GM19043 (cell line): Measurements from ENCODE around the gene RASIP1.
"Not testable (repeated sequence)": the region's sequence is repeated elsewhere in the genome, so short reads cannot be mapped to it uniquely, and the experiment has no call there.

ENCODE experiments used
- ATAC-seq: cut with Tn5 transposase; IDR thresholded peaks from one replicate; pipeline ENCODE4 v1.9.1; 2021; ENCODE audit warnings: low read depth; ENCODE audit not compliant: unreplicated experiment

The RASIP1 gene

DNA sequence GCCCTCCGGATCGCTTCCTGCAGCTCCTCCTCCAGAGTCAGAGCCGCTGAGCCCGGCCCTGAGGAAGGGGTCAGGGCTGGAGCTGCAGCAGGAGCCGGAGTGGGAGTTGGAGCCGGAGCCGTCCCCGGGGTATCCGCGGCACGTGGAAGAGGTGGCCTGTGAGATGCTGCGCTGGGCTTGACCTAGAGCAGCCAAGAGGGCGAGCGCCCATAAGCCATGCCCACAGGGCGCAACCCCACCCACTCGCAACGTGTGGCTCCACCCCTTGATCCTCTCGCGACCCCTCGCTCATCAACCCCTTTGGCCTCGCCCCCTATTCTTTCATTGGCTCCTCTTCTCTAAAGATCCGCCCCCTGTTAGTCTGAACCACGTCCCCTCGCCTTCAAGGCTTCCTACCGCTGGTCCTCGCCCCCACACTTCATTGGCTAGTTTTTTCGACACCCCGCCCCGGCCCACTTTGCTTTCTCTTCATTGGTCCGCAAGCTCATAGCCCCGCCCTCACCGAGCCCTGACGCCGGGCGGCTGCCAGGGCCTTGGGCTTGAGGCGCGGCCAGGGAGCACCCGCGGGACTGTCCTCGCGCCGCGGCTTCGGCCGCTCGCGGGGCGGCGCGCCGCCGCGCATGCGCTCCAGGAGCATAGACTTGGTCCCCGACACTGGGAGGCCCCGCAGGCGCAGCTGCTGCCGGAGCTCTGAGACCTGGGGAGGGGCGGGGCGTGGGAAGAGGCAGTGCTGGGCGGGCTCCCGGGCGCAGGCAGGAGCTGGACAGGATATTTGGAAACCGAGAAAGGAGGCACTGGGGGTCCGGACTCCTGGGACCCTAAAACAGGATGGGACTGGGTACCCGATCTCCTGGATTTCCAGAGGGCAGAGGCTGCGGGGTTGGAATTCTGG lies 26.3 kb downstream of the RASIP1 start:
- ATAC-seq = peak; percentile 76

DNA sequence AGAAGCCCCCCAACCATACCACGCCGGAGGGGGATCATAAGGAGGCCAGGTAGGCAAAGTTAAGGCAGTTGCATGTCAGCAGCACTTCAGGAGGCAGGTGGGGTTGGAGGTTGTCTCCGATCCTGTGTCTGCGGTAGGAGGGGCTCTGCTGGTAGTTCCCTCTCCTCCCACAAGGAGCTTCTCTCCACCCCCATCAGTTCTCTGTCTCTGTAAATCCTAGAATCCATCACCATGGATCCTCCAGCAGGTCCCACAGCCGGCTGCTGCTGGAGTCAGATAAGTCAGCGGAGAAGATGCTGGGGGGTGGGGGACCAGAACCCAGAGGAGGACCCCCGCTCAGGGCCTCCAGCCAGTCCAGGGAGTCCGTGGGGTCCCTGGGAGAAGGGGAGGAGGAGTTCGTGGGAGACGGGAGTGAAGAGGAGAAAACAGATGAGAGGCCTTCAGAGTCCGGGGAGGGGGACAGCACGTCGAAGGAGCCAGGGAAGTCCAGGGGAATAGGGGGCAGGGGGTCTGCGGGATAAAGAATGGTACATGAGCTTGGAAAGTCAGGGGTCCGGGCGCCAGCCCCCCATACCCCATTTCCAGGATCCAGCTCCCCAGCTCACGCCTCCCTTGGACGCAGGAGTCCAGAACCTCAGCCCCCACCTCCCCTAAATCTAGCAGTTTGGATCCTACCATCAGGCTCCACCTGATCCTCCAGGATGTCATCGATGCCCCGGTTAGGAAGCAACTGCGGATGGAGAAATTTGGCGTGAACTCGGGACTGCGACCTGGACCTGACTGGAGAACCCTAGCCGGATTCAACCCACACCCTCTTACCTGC lies 27.2 kb downstream of the RASIP1 start:
- ATAC-seq = no peak

DNA sequence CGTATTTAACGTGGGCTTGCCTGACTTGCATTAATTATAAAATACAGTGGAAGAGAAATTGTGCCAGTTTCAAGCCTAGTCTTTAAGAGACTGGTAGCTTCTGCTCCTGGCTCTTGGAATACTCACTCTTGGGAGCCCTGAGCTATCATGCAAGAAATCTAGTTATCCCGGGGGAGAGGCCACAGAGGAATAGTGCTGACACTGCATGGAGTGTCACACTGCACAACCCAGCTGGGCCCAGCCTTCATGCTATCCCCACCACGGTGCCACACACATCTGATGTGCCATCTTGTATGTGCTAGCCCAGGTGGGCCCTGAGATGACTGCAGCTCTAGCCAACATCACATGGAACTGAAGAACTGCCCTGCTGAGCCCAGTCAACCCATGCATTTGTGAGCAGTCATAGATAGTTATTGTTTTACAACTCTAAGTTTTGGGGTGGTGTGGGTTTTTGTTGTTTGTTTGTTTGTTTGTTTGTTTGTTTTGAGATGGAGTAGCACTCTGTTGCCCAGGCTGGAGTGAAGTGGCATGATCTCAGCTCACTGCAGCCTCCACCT lies 29.2 kb downstream of the RASIP1 start:
- no peak for ATAC-seq

DNA sequence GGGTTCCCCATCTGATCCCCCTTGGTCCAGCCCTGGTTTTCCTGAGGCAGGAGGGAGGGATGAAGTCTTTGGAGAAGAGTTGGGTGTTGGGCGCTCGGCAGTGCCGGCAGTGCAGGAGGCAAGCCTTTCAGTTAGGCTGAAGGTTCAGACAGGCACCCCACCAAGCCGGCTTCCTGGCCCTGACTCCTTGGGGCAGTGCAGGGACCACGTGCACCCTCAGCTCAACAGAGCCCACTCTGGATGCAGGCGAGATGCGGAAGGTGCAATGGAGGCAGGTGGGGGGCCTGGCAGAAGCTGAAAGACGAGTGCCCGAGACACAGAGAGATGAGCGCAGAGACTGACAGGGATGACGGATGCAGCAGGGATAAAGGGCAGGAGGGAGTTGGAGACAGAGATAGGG lies 31.9 kb downstream of the RASIP1 start:
- ATAC-seq = no peak

DNA sequence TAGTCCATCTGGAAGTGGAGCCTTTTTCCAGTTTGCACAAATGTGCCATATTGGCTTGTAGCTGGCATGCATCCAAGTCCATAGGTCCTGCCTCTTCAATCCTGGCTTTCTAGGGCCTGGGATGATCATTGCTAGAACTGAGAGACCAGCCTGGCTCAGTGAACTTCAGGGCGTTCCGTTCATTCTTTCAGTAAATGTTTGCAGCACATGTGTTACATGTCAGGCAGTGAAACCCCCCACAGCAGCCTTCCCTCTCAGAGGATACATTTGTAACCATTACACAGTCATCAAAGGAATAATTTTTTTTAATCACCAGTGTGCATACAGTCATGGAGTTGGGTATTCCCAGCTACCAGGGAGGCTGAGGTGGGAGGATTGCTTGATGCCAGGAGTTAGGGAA lies 35.0 kb downstream of the RASIP1 start:
- ATAC-seq = no peak

DNA sequence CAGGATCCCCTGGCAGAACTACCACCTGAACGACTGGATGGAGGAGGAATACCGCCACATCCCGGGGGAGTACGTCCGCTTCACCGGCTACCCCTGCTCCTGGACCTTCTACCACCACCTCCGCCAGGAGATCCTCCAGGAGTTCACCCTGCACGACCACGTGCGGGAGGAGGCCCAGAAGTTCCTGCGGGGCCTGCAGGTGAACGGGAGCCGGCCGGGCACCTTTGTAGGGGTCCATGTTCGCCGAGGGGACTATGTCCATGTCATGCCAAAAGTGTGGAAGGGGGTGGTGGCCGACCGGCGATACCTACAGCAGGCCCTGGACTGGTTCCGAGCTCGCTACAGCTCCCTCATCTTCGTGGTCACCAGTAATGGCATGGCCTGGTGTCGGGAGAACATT lies 37.1 kb downstream of the RASIP1 start:
- ATAC-seq = no peak

DNA sequence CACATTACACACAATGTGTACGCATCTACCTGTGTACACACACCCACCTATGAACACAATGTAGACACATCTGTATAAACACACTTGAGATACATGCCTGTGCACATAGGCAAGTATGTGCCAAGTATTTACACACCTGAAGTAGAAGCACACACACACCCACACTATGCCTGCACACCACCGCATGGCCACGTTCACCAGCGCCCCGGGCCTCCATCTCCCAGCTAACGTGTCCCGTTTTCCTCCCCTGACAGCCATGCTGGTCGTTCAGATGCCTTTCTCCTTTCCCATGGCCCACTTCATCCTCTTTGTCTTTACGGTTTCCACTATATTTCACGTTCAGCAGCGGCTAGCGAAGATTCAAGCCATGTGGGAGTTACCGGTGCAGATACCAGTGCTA lies 37.7 kb downstream of the RASIP1 start:
- ATAC-seq = no peak

DNA sequence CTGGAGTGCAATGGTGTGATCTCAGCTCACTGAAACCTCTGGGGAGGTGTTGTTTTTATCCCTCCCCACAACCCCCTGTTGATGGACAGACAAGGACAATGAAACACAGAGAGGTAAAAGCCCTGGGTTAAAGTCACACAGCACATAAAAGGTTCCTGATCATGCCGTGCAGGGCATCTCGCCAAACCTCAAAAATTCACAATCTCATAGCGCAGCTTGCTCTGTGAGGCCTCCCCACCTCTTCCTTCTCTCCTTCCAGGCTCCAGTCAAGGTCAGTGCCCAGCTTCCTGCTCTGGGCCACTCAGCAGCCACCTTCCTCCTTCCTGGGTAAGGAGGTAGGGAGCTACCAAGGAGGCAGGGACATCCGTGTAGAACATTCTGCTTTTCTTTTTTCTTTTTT lies 42.4 kb downstream of the RASIP1 start:
- no peak for ATAC-seq

DNA sequence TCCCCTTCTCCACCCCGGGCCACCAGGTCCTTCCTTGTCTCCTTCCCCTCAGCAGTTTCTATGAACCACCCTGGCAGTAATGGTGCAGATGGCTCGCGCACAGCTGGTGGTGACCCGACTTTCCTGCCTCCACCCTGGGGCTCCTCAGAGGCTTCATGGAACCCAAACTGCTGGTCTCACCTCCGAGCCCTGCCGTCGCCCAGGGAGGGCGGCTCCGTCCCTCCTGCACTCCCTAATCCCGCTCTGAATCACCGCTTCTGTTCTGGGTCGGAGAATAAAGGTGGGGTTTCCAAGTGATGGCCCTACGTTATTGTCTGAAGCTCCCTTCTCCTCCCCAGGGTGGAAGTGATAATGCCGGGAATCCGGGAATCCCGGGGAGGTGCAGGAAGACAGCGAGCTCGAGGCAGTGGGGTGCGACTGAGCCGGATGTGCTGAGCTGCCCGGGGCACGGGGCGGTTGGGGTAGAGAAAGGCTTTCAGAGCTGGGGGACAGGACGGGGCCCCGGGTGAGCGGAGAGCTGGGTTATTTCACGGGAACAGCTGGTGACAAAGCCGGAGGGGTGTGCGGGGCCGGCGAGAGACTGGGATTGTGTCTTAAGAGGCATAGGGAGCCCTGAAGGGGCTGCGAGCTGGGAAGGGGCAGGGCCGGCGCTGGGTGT lies 43.9 kb downstream of the RASIP1 start:
- ATAC-seq = no peak

DNA sequence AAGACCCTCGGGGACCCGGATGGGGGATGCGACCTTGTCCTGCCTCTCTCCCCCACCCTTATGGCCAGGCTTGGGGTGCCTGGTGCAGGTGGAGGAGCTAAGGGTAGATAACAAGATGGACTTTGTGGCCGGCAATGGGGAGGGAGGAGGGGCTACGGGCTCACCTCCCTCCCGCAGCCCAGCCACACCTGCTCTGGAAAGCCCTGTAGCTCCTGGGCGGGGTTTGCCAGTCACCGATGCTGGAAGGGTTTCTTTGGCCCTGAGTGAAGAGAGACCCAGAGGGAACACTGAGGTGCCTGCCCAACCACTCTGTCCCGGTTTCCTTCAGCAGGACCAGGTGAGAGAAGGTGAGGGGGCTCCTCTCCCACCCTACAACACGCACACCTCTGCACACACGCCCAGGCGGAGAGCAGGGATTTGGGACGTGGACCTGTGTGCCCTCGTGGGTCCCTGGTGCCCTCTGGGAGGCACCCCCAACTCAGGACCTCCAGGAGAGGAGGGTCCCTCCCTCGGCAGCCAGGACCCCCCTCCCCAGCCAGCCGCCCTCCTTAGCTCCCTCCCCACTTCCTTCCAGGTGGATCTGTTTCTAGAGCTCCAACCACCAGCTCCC lies 44.6 kb downstream of the RASIP1 start, which contains the start of gene FUT2:
Gene FUT2, plus strand, starts transcription at position 229 of the 610 bp plus-strand sequence. CDS start 6,986 bp downstream, outside the sequence.
- no peak for ATAC-seq

DNA sequence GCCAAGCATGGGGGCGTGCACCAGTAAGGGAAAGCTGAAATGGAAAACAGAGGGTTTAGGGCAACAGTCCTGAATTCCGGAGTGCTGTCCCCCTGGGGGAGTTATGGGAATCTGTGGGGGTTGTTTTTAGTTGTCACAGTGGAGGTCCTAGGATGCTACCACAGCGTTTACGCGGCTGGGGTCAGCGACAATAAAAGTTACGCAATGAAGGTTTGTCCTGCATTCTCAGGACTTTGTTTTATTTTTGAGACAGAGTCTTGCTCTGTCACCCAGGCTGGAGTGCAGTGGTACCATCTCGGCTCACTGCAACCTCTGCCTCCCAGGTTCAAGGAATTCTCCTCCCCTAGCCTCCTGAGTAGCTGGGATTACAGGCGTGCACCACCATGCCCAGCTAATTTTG lies 46.8 kb downstream of the RASIP1 start:
- not testable (repeated sequence) for ATAC-seq

DNA sequence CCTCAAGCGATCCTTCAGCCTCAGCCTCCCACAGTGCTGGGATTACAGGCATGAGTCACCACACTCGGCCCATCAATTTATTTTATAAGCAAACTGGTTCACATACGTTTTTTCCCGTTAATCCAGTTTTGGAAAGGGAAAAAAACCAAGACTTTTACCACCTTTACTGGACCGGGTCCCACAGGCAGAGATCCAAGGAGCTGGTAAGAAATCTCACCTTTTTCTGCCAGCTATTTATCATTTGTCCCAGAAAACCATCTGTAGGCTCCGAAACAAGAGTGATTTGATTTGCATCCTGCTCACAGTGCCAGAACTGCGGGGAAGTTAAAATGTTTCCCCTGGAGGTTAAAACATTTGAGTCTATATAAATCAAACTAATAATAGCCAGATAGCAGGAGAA lies 51.0 kb downstream of the RASIP1 start:
- ATAC-seq = no peak

DNA sequence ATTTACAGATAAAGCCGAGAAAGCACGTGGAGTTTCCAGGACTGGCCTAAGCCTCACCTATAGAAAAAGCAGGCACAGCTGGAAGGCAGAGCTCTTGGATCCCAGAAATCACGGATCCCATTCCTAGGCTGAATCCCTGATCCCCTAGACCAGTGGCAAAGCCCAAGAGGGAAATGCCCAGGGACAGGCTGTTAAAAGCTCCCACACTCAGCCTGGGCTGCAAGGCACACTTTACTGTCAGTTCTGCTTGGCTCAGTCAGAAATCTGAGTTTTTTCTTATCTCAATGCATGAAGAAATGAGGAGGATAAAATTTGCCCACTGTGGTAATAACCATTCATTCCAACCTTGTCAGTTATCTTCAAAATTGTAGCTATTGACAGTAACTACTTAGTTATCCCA lies 52.6 kb downstream of the RASIP1 start:
- ATAC-seq = no peak

DNA sequence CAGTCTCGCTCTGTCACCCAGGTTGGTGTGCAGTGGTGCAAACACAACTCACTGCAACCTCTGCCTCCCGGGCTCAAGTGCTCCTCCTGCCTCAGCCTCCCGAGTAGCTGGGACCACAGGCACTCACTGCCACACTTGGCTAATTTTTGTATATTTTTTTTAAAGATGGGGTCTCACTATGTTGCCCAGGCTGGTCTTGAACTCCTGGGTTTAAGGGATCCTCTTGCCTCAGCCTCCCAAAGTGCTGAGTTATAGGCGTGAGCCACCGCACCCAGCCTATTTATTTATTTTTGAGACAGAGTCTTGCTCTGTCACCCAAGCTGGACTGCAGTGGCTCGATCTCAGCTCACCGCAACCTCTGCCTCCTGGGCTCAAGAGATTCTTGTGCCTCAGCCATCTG lies 53.8 kb downstream of the RASIP1 start:
- ATAC-seq = not testable (repeated sequence)

DNA sequence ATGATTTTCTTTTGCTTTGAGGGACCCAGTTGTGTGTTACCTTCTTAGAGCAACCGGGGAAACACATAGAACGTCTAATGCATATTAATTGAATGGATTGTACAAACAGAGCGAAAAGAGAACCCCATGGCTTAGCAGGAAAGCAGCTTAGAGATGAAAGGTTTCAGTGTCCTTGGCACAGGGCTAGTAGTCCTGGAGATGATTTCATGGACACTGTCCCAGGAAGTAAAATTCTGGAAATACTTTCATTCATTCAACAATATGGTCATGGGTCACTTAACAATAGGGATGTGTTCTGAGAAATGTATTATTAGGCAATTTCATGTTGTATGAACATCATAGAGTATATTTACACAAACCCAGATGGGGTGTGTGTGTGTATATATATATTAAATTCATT lies 54.3 kb downstream of the RASIP1 start:
- no peak for ATAC-seq

DNA sequence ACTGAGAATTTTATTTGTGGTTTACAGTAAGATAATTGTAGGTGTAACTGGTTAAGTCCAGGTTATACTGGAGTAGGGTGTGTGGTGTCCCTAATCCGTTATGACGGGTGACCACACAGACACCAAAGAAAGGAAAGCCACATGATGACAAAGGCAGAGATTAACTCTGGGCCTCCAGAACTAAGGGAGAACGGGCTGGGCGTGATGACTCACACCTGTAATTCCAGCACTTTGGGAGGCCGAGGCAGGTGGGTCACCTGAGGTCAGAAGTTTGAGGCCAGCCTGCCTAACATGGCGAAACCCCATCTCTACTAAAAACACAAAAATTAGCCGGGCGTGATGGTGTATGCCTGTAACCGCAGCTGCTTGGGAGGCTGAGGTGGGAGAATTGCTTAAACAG lies 54.8 kb downstream of the RASIP1 start:
- no peak for ATAC-seq

DNA sequence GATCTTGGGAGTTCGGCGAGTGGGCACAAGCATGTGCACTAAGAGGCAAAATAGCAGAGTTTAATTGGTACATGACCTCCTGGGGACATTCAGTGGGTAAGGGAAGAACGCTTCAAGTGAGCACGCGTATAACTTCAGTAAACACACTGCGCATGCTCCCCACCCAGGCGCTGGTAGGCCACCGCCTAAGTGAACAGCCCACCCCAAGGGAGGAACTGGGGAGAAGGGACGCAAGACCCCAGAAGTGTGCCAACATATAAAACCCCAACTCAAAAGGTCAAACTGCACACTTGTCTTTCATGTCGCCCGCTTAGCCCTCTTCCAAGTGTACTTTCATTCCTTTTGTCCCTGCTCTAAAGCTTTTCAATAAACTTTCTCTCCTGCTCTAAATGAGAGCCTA lies 57.1 kb downstream of the RASIP1 start:
- ATAC-seq = no peak

DNA sequence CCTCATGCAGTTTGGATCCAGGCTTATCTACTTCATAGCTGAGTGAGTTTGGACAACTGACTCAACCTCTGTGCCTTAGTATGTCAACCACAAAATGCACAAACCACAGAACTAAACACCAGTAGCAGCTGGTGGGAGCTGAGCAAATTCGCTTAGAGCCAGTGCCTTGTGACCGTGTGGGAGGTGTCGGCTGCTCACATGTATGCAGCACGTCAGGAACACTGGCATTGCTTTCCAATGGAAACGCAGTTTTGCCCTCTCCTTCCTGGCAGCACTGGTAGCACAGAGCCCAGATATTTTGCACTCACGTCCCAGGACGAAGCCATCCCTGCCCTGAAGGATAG lies 59.3 kb downstream of the RASIP1 start:
- no peak for ATAC-seq

DNA sequence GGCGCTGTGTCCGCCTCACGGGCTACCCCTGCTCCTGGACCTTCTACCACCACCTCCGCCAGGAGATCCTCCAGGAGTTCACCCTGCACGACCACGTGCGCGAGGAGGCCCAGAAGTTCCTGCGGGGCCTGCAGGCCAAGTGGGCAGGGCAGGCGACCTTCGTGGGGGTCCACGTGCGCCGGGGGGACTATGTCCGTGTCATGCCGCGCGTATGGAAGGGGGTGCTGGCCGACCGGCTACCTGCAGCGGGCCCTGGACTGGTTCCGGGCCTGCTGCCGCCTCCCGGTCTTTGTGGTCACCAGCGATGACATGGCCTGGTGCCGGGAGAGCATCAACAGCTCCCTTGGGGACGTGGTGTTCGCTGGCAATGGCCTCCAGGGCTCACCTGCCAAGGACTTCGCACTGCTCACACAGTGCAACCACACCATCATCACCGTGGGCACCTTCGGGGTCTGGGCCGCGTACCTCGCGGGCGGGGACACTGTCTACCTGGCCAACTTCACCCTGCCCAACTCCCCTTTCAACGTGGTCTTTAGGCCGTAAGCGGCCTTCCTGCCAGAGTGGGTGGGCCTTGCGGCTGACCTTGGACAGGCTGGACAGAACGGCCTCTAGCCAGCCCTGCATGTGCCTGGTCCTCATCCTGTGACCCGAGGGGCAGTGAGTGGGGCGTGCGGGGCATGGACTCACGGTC lies 59.8 kb downstream of the RASIP1 start:
- ATAC-seq = no peak

DNA sequence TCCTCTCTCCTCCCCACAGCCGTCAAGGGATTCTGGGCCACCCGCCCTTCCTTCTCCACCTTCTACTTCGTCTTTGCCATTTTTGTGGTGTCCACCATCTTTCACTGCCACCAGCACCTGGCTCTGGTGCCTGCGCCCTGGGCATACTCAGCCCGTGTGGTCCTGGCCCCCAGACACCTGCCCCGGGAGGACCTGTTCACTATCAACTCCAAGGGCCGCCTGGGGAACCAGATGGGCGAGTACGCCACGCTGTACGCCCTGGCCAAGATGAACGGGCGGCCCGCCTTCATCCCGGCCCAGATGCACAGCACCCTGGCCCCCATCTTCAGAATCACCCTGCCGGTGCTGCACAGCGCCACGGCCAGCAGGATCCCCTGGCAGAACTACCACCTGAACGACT lies 60.4 kb downstream of the RASIP1 start:
- ATAC-seq = not testable (repeated sequence)
